Measurements from ENCODE around the gene MAGEA8. TPM values are rescaled to one million over a fixed set of nuclear protein-coding genes. Genes with fewer than 3 reads are reported as not detected.

MAGEA8 gene
- total RNA-seq, 1 experiment from 2014 or later: not detected

DNA sequence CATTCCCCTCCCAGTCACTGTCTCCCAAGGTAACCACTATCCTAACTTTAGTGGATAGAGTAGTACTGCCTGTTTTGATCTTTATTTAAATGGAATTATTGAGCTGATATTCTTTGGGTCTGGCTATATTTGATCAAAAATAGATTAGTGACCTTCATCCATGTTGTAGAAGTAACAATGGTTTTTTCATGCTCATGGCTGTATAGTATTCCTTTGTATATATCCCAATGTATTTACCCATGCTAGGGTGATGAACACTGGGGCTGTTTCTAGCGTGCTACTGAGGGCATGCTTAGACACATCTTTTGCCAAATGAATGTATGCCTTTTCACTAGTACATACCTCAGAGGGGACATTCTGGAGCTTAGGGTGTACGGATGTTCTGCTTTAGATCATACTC is 10.1 kb upstream of the MAGEA8 start:
- H3K4me3 Mint-ChIP-seq: no peak overlapping the region
- H4K91ac ChIP-seq (ENCODE audit: insufficient read length, low read depth, low read length): no peak overlapping the region
- peaks cover 4 to 7% of the 10 kb centered on the region in 2 experiments for H3K4me1 Mint-ChIP-seq
- no CpG with 5 or more reads among the region's 2 CpGs for WGBS (ENCODE audit: extremely low coverage, insufficient read length, low lambda C conversion rate)
- H4K20me1 ChIP-seq (ENCODE audit: control insufficient read depth, insufficient read depth, insufficient read length): no peaks in the 10 kb centered on the region
- H3K36me3 Mint-ChIP-seq (ENCODE audit: insufficient read depth in 1 of 3, low read depth in 3 of 3): peaks cover 0 to 9% (median 4%) of the 10 kb centered on the region in 3 experiments; a peak in 2 of 7 replicates
- no peak overlapping the region for H3K23ac ChIP-seq (ENCODE audit: insufficient read length, low read depth, low read length)
- no peak overlapping the region for H2BK5ac ChIP-seq (ENCODE audit: insufficient read length, low read length)
- no peaks in the 10 kb centered on the region for H3K79me1 ChIP-seq (ENCODE audit: insufficient read depth, low read depth, low read length, poor library complexity, severe bottlenecking)
- no peak overlapping the region for H2AK5ac ChIP-seq (ENCODE audit: insufficient read length, low read length)
- no peaks in the 10 kb centered on the region for H3K27me3 ChIP-seq (ENCODE audit: insufficient read depth, low read length)
- H3K9me3 ChIP-seq (ENCODE audit: control insufficient read depth, low read depth, low read length): peaks cover 41% of the 10 kb centered on the region
- H3K4ac ChIP-seq (ENCODE audit: low read depth, low read length): no peak overlapping the region
- peaks cover 2% of the 10 kb centered on the region; the same call in 1 of the 2 replicates for H3K27me3 Mint-ChIP-seq (ENCODE audit: low read depth)
- H3K27ac ChIP-seq (ENCODE audit: insufficient read length, low read depth, low read length): no peak overlapping the region
- H3K9me3 Mint-ChIP-seq: peaks cover 76 to 87% of the 10 kb centered on the region in 2 experiments
- H3K18ac ChIP-seq (ENCODE audit: insufficient read length, low read depth, low read length): no peak overlapping the region
- TF ChIP-seq, protein P1, sequence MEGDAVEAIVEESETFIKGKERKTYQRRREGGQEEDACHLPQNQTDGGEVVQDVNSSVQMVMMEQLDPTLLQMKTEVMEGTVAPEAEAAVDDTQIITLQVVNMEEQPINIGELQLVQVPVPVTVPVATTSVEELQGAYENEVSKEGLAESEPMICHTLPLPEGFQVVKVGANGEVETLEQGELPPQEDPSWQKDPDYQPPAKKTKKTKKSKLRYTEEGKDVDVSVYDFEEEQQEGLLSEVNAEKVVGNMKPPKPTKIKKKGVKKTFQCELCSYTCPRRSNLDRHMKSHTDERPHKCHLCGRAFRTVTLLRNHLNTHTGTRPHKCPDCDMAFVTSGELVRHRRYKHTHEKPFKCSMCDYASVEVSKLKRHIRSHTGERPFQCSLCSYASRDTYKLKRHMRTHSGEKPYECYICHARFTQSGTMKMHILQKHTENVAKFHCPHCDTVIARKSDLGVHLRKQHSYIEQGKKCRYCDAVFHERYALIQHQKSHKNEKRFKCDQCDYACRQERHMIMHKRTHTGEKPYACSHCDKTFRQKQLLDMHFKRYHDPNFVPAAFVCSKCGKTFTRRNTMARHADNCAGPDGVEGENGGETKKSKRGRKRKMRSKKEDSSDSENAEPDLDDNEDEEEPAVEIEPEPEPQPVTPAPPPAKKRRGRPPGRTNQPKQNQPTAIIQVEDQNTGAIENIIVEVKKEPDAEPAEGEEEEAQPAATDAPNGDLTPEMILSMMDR (conservative IDR thresholded peaks at IDR 0.05): no peak
- H2BK15ac ChIP-seq (ENCODE audit: low read depth, low read length): no peak overlapping the region
- no peak overlapping the region for H3K27ac Mint-ChIP-seq
- no peak overlapping the region for H2BK12ac ChIP-seq (ENCODE audit: insufficient read length, low read depth, low read length)
- no peak overlapping the region for H3K4me2 ChIP-seq (ENCODE audit: insufficient read depth, insufficient read length, low read length)
- H4K8ac ChIP-seq (replicated peaks; ENCODE audit: insufficient read length, low read depth, low read length): no peak overlapping the region
- no peak overlapping the region for H3K56ac ChIP-seq (ENCODE audit: insufficient read length, low read depth, low read length)
- no peak overlapping the region for H2BK20ac ChIP-seq (ENCODE audit: low read depth, low read length, poor library complexity, severe bottlenecking)
- DNase-seq: no peak
- no peaks in the 10 kb centered on the region for H3K79me2 ChIP-seq (ENCODE audit: insufficient read depth, low read length)
- no peaks in the 10 kb centered on the region for H3K23me2 ChIP-seq (ENCODE audit: insufficient read length, low read depth, low read length, poor library complexity, severe bottlenecking)
- no peak overlapping the region for H3T11ph ChIP-seq (ENCODE audit: low read length)
- H2BK120ac ChIP-seq (ENCODE audit: low read depth, low read length, poor library complexity, severe bottlenecking): no peak overlapping the region
- no peak overlapping the region for H3K9ac ChIP-seq (ENCODE audit: extremely low read depth, insufficient read length, low read length)
- no peak overlapping the region for H4K5ac ChIP-seq (ENCODE audit: insufficient read length, low read depth, low read length)
- H2AFZ ChIP-seq (ENCODE audit: low read length): no peak overlapping the region
- no peaks in the 10 kb centered on the region; the same call in 1 of the 2 replicates for H3K4me1 ChIP-seq (ENCODE audit: insufficient read depth, low read length)
- H3K14ac ChIP-seq (ENCODE audit: insufficient read depth, low read length): no peak overlapping the region
